Nephron progenitor cell (in vitro differentiated cells): ENCODE measurements around the gene PRDM16.
A peak's percentile ranks its signal among the peaks of the same experiment; 100 is the strongest.

Source experiments
- DNase-seq: peaks from one replicate; pipeline ENCODE4 v3.0.0; 2021
- H3K27ac Mint-ChIP-seq: 2 replicates; pipeline ENCODE4 v1.8.0; 2021; ENCODE audit warnings: mild to moderate bottlenecking, moderate library complexity, mixed read lengths
- H3K27me3 Mint-ChIP-seq: 2 replicates; pipeline ENCODE4 v1.8.0; 2021; ENCODE audit warnings: mild to moderate bottlenecking, low read depth, mixed read lengths; ENCODE audit not compliant: poor library complexity
- H3K36me3 Mint-ChIP-seq: 2 replicates; pipeline ENCODE4 v1.8.0; 2021; ENCODE audit warnings: low read depth, mixed read lengths
- H3K4me1 Mint-ChIP-seq: 2 replicates; pipeline ENCODE4 v1.8.0; 2021; ENCODE audit warnings: mixed read lengths
- H3K4me3 Mint-ChIP-seq: 2 replicates; pipeline ENCODE4 v1.8.0; 2021; ENCODE audit warnings: mild to moderate bottlenecking, moderate library complexity, mixed read lengths
- H3K9me3 Mint-ChIP-seq: 2 replicates; pipeline ENCODE4 v1.8.0; 2021; ENCODE audit warnings: mild to moderate bottlenecking, moderate library complexity, mixed read lengths
- TF ChIP-seq, protein P1 (sequence below): fragments of 200-600 bp; sonication (generic); IDR thresholded peaks from 2 replicates; pipeline ENCODE4 v1.5.0; 2021; ENCODE audit warnings: antibody characterized with exemption

The PRDM16 gene

DNA sequence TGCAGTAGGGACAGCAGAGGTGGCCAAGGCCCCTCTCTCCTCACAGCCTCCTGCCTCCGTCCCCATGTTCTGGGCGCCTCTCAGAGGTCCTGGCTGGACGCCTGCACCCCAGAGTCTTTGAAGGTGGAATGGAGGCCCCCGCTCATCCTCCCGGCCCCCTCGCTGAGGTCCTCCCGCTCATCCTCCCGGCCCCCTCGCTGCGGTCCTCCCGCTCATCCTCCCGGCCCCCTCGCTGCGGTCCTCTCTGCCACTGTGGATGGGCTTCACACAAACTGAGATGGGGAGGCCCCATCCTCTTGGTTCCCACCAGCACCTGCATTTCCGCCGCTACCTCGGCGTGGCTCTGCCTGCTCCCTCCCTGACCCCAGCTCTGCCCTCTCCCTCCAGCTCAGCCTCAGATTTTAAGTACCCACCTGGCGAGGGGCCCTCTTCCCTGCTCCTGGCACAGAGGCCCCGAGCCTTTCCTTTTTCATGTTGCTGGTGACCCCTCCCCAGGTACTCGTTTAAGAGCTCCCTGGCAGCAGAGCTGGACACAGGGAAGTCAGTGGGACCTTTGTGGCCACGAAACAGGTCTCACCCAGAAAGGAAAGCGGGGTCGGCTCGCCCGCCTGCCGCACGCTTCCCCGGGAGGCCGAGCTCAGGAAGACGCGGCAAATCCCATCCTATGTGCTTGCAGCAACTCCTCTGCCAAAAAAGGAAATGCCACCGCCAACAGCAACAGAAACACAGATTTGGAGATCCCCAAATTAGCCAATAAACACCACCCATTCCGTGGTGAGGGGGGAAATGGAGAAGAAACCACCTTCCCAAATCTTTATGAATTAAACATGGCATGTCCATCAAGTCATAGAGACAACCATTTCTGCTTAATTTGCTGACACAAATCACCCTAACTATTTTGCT lies 143.7 kb downstream of the PRDM16 start:
- H3K9me3 Mint-ChIP-seq, result no peaks in the 10 kb centered on the region
- no peak overlapping the region for H3K27ac Mint-ChIP-seq
- no peak for DNase-seq
- no peak overlapping the region for H3K4me3 Mint-ChIP-seq
- TF ChIP-seq, protein P1, sequence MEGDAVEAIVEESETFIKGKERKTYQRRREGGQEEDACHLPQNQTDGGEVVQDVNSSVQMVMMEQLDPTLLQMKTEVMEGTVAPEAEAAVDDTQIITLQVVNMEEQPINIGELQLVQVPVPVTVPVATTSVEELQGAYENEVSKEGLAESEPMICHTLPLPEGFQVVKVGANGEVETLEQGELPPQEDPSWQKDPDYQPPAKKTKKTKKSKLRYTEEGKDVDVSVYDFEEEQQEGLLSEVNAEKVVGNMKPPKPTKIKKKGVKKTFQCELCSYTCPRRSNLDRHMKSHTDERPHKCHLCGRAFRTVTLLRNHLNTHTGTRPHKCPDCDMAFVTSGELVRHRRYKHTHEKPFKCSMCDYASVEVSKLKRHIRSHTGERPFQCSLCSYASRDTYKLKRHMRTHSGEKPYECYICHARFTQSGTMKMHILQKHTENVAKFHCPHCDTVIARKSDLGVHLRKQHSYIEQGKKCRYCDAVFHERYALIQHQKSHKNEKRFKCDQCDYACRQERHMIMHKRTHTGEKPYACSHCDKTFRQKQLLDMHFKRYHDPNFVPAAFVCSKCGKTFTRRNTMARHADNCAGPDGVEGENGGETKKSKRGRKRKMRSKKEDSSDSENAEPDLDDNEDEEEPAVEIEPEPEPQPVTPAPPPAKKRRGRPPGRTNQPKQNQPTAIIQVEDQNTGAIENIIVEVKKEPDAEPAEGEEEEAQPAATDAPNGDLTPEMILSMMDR, result no peak
- H3K27me3 Mint-ChIP-seq, result peaks cover 17% of the 10 kb centered on the region
- H3K36me3 Mint-ChIP-seq, result no peaks in the 10 kb centered on the region
- H3K4me1 Mint-ChIP-seq, result peaks cover 44% of the 10 kb centered on the region

DNA sequence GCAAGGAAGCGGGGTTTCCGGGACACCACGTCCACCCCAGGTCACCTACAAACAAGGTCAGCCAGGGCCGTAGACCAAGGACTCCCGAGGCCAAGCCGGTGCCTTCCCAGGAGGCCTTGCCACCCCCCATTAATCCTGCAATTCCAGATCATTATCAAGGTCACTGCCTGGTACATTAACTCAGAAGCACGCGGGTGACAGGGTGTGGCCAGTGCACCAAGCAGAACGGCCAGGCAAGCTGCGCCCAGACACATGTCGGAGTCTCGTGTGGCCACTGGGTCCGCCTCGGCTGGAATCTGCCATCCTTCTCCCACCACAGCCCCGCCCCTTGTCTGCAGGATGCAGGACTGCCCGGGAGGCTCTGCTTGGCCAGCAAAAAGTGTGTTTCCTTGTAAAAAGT lies 144.7 kb downstream of the PRDM16 start:
- Mint-ChIP-seq H3K4me1 (peaks cover 48% of the 10 kb centered on the region), H3K36me3 (no peaks in the 10 kb centered on the region), H3K27ac (no peak overlapping the region), H3K4me3 (no peak overlapping the region), H3K9me3 (no peaks in the 10 kb centered on the region), H3K27me3 (peaks cover 17% of the 10 kb centered on the region)
- TF ChIP-seq, protein P1, result no peak
- DNase-seq, result peak; percentile 47

DNA sequence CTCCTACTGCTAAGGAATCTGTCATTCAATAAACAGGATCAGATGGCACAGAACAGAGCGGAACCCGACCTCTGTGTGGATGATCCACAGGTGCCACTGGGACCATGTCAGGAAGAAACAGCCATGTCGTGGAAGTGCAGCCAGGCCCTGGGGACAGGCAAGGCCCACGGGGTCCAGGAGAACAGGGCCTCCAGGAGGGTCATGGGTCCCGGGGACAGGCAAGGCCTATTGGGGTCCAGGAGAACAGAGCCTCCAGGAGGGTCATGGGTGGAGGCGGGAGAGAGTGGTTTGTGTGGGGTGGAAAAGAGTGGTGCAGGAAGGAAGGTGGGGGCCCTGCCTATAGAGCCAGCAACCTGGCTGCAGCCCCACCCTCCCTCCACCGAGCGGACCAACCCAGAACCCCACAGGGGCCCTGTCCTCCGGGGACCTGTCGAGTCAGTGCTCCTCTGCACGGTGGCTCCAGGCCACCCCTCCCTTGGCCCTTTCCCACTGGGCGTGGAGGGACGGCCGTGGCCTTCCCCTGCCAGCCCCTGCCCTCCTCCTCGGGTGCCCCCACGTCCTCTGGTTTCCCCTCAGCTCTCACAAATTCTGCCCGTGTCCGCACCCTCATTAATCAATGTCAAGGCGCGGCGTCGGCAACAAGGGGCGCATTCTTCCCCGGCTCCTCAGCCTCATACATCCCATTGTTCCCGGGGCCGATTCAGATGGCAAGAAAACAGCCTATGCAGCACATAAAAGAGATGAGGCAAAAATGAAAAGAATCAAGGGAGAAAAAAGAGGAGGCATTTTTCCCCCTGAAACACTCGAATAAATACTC lies 146.4 kb downstream of the PRDM16 start:
- TF ChIP-seq, protein P1, result no peak
- Mint-ChIP-seq H3K27ac (peak overlapping the region; percentile 22), H3K9me3 (no peaks in the 10 kb centered on the region), H3K27me3 (peaks cover 17% of the 10 kb centered on the region), H3K4me1 (peaks cover 65% of the 10 kb centered on the region), H3K36me3 (no peaks in the 10 kb centered on the region), H3K4me3 (no peak overlapping the region)
- no peak for DNase-seq

DNA sequence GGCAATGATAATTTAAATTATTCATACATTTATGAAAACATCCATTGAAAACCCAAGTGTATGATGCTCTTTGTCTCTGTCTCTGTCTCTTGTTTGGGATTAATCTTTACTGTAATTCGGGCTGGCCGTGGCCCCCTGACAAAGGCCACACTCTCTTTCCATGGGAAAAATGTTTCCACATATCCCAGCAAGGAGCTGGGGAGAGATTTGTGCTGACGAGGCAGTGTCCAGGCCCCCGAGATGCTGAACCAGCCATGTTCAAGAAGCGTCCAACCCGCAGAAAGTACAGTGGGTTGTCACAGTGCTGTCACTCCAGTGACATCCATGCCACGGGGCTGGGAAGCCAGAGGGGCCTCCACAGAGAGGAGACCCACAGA lies 147.0 kb downstream of the PRDM16 start:
- Mint-ChIP-seq H3K9me3 (no peaks in the 10 kb centered on the region), H3K27ac (peak overlapping the region; percentile 22), H3K36me3 (no peaks in the 10 kb centered on the region), H3K4me3 (no peak overlapping the region), H3K4me1 (peaks cover 69% of the 10 kb centered on the region), H3K27me3 (peaks cover 22% of the 10 kb centered on the region)
- TF ChIP-seq, protein P1, result no peak
- no peak for DNase-seq

DNA sequence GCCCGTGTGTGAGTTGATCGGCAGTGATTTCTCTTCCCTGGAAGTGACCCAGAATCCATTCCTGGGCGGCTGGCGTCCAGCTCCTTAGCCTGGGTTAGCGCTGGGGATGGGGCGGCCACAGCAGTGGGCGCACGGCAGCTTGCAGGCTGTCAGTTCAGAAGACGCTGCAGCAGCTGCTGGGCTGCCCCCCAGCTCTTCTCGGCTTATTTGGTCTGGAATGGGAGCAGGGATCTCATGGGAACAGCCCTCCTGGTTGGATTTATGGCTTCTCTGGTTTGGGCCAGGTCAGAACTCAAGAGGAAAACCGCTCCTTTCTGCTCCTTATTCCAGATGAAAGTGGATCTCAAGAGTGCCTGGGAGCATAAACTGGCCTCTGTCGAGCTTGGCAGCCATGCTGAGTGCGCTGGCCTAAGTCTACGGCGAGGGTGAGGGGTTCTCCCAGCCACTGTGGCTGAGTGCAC lies 148.2 kb downstream of the PRDM16 start:
- TF ChIP-seq, protein P1, result no peak

More for the DNA sequence above, 148.2 kb downstream of the PRDM16 start:
- Mint-ChIP-seq H3K27ac (no peak overlapping the region), H3K9me3 (no peaks in the 10 kb centered on the region), H3K36me3 (no peaks in the 10 kb centered on the region), H3K27me3 (peaks cover 22% of the 10 kb centered on the region), H3K4me1 (peaks cover 68% of the 10 kb centered on the region), H3K4me3 (no peak overlapping the region)
- DNase-seq, result no peak
